NB4 (cell line): ENCODE data around the gene SOX30.

Source experiments
- CTCF ChIP-seq: IDR thresholded peaks from one replicate; pipeline ENCODE4 v1.5.1; 2012; ENCODE audit warnings: low read depth, low read length
- POLR2A ChIP-seq: IDR thresholded peaks from 2 replicates; pipeline ENCODE4 v1.6.1; 2011; ENCODE audit warnings: mild to moderate bottlenecking; ENCODE audit not compliant: insufficient read length; ENCODE audit errors: extremely low read depth

DNA sequence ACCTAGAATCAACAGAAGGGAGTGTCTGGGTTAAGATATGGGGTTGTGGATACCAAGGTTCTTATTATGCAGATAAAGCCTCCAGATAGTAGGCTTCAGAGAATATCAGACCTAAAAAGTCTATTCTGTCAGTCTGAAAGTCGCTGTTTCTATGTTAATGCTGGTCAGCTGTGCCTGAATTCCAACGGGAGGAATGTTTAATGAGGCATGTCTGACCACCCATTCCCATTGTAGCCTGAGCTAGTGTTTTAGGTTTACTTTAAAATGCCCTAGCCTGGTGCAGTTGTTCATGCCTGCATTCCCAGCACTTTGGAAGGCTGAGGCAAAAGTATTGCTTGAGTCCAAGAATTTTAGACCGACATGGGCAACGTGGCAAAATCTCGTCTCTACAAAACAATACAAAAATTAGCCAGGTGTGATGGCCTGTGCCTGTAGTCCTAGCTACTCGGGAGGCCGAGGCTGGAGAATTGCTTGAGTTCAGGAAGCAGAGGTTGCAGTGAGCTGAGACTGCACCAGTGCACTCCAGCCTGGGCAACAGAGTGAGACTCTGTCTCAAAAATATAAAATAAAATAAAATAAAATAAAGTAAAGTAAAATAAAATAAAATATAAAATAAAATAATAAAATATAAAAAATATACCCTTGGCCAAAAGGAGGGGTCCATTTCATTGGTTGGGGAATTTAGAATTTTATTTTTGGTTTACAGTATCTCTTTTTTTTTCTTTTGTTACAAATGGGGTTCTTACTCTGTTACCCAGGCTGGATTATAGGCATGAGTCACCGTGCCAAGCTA, 7.8 kb upstream of the SOX30 start:
- no peak for TF ChIP-seq POLR2A
- no peak for TF ChIP-seq CTCF
